Brain microvascular endothelial cell (primary cell): ENCODE data around the gene AKTIP.

Source experiments
- DNase-seq: peaks from one replicate; pipeline ENCODE4 v3.0.0-alpha.2; 2020
- H3K27ac ChIP-seq: fragments of 250-450 bp; sonication (Bioruptor Pico); 2 replicates; pipeline ENCODE4 v1.5.1; 2020; ENCODE audit warnings: mild to moderate bottlenecking, moderate library complexity
- H3K27me3 ChIP-seq: fragments of 250-450 bp; sonication (Bioruptor Pico); replicated peaks from 2 replicates; pipeline ENCODE4 v1.5.1; 2020; ENCODE audit warnings: mild to moderate bottlenecking
- H3K36me3 ChIP-seq: fragments of 250-450 bp; sonication (Bioruptor Pico); replicated peaks from 2 replicates; pipeline ENCODE4 v1.5.1; 2020; ENCODE audit warnings: mild to moderate bottlenecking
- H3K4me3 ChIP-seq: 2 replicates; pipeline ENCODE4 v1.5.1; 2011; ENCODE audit warnings: low read depth, mild to moderate bottlenecking, control low read depth, low read length, moderate library complexity
- in situ Hi-C: cut with HindIII; loops from 2 replicates; pipeline ENCODE4 v1.10.0; 2017; ENCODE audit warnings: low sequenced_read_pairs, low pct_ligation_motif_present
- TF ChIP-seq, protein P1 (sequence below): IDR thresholded peaks from 2 replicates; pipeline ENCODE4 v1.5.1; 2011; ENCODE audit warnings: low read depth, mild to moderate bottlenecking, moderate library complexity, low read length, control low read depth, inconsistent platforms; ENCODE audit errors: missing control alignments

Gene AKTIP

DNA sequence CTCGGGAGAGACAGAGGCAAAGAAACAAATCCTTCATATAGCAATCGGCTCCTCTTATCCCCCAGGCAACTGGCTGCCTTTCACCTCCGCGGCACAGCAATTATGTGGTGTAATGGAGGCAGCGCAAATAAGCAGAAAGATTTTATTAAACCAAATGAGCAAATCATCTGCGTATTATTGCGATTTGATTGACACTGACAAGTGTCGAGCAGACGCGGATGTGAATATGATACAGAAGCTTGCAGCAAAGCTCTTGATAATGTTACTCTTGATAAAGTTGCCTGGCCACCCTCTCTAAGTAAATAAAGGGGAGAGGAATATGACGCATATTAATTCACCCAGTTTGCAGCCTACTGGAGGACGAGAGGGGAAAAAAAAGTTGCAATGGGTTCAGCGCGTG is 26.5 kb upstream of the AKTIP start:
- Histone ChIP-seq H3K27me3 (no peaks in the 10 kb centered on the region), H3K36me3 (no peaks in the 10 kb centered on the region), H3K27ac (no peak overlapping the region), H3K4me3 (no peak overlapping the region)
- in situ Hi-C loops: no loop called here
- no peak for DNase-seq
- TF ChIP-seq, protein P1, sequence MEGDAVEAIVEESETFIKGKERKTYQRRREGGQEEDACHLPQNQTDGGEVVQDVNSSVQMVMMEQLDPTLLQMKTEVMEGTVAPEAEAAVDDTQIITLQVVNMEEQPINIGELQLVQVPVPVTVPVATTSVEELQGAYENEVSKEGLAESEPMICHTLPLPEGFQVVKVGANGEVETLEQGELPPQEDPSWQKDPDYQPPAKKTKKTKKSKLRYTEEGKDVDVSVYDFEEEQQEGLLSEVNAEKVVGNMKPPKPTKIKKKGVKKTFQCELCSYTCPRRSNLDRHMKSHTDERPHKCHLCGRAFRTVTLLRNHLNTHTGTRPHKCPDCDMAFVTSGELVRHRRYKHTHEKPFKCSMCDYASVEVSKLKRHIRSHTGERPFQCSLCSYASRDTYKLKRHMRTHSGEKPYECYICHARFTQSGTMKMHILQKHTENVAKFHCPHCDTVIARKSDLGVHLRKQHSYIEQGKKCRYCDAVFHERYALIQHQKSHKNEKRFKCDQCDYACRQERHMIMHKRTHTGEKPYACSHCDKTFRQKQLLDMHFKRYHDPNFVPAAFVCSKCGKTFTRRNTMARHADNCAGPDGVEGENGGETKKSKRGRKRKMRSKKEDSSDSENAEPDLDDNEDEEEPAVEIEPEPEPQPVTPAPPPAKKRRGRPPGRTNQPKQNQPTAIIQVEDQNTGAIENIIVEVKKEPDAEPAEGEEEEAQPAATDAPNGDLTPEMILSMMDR: no peak

DNA sequence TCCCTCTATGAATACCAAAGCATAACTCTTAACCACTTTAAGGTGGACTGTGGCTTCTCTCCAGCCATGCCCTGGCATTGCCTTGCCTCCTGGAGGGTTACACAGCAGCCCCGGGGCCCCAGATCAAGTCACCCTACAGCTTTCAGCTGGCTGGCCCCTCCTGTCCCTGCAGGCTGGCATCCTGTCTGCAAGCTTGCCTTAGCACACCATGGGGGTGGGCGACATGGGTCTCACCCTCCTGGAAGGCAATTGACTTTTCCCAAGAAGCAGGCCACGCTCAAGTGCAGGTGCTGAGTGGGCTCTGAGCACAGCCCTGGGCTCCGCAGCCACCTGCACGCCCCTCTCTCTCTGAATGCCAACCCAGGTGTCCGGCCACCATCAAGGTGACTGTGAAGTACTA is 25.8 kb upstream of the AKTIP start:
- no peak overlapping the region for H3K27ac ChIP-seq
- H3K36me3 ChIP-seq: no peaks in the 10 kb centered on the region
- in situ Hi-C loops: no loop called here
- DNase-seq: no peak
- TF ChIP-seq, protein P1: no peak
- H3K27me3 ChIP-seq: no peaks in the 10 kb centered on the region
- no peak overlapping the region for H3K4me3 ChIP-seq

DNA sequence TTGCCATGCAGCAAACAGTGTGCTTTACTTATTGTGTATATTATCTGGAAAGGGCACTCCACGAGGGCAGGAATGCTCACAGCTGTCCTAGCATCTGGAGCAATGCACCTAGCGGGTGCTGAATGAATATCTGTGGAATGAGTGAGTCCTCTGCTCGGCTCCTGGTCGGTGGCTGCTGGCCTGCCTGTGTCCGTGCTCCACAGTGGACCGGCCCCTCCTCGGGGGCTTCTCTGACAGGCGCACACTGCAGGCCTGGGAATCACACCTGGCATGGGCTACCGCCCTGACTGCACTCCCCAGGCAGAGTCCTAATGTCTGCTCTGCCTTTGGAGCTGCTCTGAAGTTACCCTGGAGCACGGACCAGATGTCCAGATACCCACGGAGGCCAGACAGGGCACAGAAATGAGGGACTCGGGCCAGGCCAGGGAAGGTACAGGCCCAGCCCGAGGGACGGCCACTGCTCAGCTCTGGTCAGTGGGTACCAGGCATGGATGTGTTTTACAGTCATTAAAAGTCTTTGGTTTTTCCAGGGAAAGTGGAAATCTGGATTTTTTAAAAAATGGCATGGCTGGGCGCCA is 21.1 kb upstream of the AKTIP start:
- no peak overlapping the region for H3K4me3 ChIP-seq
- TF ChIP-seq, protein P1: no peak
- in situ Hi-C loops: no loop called here
- no peaks in the 10 kb centered on the region for H3K36me3 ChIP-seq
- H3K27me3 ChIP-seq: no peaks in the 10 kb centered on the region
- no peak overlapping the region for H3K27ac ChIP-seq
- no peak for DNase-seq

DNA sequence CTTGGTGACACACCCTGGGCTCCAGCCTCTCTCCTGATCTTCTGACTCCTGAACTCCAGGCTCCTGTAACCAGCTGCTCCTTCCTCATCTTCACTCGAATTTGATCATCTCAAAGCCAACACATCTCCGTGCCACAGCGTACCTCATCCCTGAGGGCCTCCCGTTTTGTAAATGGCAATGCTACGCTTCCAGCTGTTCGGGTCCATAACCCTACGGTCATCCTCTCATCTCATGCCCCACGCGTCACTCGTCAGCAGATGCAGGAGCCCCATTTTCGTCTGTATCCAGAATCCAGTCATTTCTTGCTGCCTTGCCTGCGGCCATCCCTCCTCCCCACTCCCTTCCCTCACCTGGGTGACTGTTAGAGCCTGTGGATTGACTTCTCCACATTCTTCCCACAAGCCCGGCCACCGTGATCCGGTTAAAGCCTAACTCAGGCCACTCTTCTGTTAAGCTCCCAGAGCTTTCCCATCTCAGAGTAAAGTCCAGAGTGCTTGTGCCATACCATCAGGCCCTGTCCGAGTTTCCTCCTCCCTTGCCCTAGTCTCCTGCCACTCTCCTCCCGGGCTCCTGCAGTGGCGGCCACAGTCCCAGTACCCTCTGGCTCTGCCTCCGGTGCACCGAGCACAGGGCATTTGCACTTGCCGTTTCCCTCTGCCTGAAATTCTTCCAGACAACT is 20.3 kb upstream of the AKTIP start:
- H3K27ac ChIP-seq: no peak overlapping the region
- no peaks in the 10 kb centered on the region for H3K36me3 ChIP-seq
- no peaks in the 10 kb centered on the region for H3K27me3 ChIP-seq
- TF ChIP-seq, protein P1: no peak
- no peak overlapping the region for H3K4me3 ChIP-seq
- DNase-seq: no peak
- in situ Hi-C loops: no loop called here

DNA sequence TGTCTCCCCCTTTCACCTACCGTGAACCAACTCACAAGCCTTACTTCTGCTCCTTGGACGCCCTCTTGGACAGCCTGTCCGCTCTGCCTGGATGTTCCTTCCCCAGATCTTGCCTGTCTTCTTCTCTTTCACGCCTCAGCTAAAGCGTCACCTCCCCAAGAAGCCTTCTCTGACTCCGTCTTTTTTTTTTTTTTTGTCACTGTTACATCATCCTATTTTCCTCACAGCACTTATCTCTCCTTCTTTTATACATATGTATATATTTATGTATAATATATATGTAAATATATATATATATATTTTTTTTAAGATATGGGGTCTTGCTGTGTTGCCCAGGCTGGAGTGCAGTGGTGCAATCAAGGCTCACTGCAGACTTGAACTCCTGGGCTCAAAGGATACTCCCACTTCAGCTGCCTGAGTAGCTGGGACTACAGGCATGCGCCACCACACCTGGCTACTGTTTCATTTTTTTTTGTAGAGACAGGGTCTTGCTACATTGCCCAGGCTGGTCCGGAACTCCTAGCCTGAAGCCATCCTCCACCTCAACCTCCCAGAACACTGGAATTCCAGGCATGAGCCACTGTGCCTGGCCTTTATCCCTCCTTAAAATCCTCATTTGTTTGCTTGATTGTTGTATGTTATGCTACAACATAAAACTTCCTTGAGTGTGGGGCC is 16.5 kb upstream of the AKTIP start:
- in situ Hi-C loops: no loop called here

More for the DNA sequence above, 16.5 kb upstream of the AKTIP start:
- no peak overlapping the region for H3K4me3 ChIP-seq
- H3K27me3 ChIP-seq: no peaks in the 10 kb centered on the region
- no peak for DNase-seq
- no peaks in the 10 kb centered on the region for H3K36me3 ChIP-seq
- TF ChIP-seq, protein P1: no peak
- H3K27ac ChIP-seq: peak overlapping the region; percentile 62
